ENCODE measurements around the gene MSRB1.
"Not testable (repeated sequence)": the region's sequence is repeated elsewhere in the genome, so short reads cannot be mapped to it uniquely, and the experiment has no call there.

MSRB1 gene

DNA sequence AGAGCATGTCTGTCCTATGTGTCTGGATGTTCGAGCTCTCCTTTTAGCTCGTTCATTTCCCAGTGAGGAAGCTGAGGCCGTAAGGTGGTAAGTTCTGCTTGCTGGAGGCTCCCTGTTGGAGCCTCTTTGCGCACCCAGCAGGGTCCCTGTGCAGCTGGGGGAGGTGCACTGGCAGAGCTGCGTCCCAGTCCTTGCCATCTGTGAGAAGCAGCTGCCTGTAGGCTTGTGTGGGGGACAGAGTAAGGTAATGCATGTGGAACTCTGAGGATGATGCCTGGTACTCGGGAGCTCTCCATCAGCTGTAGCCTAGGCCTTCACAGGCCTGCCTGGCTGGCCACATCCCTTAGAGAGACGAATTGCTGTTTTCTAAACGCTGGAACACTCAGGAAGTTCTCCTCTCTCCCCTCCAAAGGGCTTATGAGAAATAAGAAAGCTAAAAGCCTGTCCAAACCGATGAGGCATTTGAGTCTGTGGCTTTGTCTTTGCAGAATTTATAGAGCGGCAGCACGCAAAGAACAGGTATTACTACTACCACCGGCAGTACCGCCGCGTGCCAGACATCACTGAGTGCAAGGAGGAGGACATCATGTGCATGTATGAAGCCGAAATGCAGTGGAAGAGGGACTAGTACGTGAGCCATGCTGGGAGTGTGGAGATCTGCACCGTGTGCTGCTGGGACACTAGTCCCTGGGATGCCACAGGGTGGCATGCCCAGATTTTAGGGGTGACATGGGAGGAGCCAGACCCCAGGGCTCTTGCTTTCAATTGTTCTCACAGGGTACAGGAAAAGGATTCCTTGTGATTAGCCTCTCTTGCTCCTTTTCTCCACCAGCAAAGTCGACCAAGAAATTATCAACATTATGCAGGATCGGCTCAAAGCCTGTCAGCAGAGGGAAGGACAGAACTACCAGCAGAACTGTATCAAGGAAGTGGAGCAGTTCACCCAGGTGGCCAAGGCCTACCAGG lies 17.9 kb upstream of the MSRB1 start:
- no peak for DNase-seq

DNA sequence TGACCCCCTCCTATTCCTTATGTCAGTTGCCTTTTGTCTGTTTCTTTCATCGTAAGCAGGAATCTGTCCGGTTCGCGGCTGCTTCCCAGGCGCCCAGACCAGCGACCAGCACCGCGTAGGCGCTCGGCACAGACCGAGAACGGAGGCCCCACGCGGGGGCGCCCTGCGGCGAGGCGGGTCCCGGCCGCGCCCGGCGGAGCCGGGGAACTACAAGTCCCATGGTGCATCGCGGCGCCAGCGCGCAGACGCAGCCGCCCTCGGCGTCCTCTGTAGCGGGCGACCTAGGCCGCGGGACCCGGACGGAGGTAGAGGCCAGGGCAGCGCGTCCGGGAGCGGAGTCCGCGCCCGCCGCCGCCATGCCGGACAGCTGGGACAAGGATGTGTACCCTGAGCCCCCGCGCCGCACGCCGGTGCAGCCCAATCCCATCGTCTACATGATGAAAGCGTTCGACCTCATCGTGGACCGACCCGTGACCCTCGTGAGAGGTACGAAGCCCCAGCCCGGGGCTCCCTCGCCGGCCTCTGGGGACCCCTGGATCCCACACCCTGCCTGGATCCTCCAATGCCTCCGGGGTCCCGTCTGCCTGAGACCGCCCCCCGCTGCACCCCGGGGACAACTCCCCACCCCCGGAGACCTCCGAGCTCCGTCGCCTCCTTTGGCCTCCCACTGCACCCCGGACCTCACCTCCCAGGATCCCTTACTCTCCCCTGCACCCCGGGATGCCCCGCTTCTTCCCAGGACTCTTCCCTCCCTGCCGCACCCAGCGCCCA lies 16.5 kb upstream of the MSRB1 start, which contains the start of gene NDUFB10:
Gene NDUFB10 (plus strand): TSS at position 270 of the 771 bp plus-strand sequence. CDS start 87 bp downstream, at position 357.
- DNase-seq: peak; percentile 96

DNA sequence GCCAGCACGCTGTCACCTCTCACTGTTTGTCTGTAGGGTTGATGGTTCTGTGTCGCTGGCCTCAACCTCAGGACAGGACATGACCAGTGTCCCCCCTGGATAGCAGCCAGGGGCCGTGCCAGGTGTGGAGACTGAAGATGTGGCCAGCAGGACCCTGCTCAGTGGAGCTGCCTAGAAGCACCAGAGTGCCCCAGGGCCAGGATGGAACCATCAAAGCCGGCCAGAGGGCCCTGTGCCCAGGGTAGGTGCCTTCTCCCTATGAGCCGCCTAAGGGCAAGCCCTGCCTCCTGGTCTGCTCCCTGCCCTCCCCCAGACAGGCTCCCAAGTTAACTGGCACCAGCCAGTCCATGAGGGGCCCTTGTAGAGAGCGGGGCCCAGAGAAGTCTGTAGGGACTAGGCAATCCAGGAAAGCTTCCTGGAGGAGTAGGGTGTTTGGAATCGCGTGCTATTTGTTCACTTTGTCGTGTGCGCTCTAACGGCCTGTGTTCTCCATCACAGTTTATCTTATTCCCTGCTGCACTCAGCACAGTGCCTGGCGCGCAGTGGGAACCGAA lies 15.8 kb upstream of the MSRB1 start:
- DNase-seq: no peak

DNA sequence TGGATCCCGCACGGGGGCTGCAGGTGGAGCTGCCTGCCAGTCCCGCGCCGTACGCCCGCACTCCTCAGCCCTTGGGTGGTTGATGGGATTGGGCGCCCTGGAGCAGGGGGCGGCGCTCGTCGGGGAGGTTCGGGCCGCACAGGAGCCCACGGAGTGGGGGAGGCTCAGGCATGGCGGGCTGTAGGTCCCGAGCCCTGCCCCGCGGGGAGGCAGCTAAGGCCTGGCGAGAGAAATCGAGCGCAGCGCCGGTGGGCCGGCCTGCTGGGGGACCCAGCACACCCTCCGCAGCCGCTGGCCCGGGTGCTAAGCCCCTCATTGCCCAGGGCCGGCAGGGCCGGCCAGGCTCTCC lies 15.1 kb upstream of the MSRB1 start:
- not testable (repeated sequence) for DNase-seq

DNA sequence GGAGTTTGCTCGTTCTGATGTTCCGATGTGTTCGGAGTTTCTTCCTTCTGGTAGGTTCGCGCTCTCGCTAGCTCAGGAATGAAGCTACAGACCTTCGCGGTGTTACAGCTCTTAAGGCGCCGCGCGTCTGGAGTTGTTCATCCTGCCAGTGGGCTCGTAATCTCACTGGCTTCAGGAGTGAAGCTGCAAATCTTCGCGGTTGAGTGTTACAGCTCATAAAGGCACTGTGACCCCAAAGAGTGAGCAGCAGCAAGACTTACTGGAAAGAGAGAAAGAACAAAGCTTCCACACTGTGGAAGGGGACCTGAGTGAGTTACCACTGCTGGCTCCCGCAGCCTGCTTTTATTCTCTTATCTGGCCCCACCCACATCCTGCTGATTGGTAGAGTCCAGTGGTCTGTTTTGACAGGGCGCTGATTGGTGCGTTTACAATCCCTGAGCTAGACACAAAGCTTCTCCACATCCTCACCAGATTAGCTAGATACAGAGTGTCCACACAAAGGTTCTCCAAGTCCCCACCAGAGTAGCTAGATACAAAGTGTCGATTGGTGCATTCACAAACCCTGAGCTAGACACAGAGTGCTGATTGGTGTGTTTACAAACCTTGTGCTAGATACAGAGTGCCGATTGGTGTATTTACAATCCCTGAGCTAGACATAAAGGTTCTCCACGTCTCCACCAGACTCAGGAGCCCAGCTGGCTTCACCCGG lies 14.6 kb upstream of the MSRB1 start:
- not testable (repeated sequence) for DNase-seq

DNA sequence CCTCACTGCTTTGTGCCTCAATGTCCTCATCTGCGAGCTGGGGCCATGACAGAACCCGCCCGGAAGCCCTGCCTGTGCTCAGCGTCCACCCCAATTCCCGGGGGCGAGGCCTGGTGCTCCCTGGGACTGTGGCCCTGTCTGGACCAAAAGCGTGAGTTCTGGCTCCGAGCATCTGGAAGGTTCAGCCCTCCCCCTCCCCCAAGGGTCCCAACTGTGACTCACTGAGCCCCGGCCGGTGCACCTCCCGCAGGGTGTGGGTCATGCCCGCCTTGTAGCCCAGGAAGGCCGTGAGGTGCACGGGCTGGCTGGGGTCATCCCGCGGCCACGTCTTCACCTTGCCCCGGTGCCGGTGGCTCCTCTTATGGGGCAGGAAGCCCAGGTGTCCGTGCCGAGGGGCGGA lies 10.7 kb upstream of the MSRB1 start:
- DNase-seq: no peak

DNA sequence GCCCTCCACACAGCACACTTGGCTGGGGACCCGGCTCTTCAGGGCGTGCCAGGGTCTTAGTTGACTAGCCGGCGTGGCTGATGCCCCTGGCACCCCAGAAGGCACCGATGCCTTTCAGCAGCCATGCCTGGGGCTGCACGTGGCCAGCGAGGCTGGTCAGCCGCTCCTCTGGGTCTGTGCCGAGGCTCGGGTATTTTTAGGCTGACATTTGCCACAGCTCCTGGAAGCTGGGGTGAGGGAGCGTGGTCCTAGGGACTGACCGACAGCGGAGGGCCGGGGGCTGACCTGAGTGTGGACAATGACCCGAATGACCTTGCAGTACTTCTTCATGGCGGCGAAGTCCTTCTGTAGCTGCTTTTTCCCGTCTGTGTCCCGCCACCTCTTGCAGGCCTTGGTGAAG lies 7.6 kb upstream of the MSRB1 start:
- DNase-seq: peak; percentile 49

DNA sequence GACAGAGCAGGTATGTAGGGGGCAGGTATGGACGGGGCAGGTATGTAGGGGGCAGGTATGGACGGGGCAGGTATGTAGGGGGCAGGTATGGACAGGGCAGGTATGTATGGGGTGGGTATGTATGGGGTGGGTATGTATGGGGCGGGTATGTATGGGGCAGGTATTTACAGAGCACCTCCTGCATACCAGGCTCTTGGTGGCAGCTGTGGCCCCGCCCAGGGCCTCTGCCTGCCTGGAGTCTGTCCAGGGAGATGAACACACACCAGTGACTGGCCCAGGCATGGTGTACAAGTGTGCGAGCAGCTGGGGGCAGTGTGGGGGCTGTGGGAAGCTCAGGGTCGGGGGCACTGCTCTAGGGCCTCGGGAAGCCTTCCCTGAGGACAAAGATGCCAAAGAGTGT lies 7.0 kb upstream of the MSRB1 start:
- peak; percentile 46 for DNase-seq

DNA sequence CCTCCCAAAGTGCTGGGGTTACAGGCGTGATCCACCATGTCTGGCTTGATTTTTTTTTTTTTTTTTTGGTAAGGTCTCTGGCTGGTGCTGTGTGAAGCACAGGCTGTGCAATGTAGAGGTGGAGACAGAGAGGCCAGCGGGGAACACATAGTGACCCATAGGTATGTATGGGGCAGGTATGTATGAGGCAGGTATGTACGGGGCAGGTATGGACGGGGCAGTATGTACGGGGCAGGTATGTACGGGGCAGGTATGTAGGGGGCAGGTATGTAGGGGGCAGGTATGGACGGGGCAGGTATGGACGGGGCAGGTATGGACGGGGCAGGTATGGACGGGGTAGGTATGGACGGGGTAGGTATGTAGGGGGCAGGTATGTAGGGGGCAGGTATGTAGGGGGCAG lies 6.5 kb upstream of the MSRB1 start:
- DNase-seq: no peak

DNA sequence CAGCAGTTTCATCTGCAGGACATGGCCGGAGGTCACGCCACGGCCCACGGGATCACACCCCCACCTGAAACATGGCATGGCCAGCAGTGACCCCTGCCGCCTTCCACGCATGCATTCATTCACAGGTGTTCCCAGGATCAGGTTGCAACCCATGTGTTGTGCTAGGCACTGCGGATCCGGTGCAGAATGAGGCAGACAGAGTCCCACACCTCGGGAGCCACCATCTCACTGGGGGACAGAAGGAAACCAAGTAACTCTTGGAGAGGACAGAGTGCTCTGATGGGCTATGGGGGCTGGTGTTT lies 4.3 kb upstream of the MSRB1 start:
- DNase-seq: no peak

DNA sequence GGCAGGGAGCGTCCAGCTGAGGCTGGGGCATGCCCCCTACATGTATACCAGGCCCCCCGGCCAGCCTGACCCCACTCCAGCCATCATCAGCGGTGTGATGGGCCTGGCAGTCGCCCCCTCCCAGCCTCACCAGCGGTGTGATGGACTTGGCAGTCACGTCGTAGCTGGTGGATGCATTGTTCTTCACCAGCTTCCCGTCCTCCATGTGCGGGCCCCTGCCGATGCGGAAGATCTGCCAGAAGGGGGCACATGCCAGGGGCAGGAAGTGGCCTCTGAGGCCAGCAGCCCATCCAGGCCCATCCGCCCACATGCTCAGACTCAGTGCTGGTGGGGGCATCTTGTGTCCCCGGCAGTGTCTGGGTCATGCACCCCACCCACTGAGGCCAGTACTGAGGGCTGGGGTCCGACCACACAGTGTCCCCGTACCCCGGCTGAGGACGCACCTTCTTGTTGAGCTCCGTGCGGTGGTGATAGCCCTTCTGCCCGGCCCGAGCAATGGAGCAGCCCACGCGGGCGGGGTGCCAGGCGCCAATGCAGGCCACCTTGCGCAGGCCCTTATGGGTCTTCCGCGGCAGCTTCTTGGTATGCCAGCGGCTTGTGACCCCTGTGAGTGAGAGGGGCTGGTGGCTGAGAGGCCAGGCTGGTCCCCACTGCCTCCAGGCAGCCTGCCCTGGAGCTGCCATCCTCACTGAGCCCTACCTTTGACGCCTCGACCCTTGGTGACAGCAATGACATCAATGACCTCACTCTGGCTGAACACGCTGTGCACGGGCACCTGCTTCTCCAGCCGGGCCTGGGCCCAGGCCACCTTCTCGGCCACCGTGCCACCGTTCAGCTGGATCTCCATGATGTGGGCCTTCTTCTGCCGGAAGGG lies 3.7 kb upstream of the MSRB1 start:
- peak; percentile 50 for DNase-seq

DNA sequence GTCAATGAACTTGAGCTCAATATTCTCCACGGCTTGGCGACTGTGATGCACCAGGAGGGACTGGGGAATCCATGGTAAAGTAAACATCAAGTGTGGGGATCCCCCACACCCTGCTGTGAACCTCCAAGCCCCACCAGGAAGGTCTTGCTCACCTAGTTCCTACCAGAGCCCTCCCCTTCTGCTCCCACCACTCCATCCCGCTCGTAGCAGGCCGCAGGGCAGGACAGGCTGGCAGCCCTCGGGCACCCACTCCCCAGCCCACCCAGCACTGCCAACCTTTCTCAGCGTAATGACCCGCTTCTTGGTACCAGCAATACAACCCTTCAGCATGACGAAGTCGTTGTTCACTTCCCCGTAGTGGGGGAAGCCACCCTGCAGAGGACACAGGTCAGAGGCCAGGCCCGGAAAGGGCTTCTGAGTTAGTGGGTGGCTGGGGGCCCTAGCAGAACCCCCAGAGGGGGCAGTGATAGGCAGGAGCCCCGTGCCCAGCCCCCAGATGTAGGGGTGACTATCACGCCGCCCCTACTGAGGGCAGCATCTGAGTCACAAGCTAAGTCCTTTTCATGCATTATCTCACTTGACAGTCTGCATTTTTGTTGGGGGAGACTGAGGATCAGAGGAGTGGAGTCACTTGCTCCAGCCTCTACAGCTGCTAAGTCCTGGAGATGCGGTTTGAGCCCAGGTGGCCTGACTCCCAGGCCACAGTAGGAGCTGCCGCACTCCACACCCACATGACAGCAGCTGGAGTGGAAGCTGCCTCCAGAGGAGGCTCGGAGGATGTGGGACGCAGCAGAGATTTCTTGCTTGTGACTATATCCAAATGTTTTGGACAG lies 2.8 kb upstream of the MSRB1 start:
- DNase-seq: peak; percentile 47

DNA sequence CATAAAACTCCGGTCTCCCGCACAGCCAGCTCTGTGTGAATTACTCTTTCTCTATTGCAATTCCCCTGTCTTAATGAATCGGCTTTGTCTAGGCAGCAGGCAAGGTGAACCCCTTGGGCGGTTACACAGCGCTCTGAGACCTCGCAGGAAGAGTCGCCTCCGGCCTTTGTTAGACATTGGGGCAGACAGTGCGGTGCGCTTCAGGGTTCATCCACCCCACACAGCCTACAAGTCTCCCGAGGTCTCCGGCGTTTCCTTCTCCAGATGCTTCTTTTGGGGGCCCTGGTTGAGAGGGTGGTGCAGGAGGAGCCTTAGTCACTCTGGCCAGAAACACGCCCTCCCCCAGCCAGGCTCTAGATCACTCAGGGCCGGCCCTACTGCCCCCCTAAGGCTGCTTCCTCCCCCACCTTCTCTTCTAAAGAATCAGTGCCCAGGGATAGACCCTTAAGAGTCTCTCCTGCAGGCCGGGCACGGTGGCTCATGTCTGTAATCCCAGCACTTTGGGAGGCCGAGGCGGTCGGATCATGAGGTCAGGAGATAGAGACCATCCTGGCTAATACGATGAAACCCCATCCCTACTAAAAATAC lies 1.7 kb upstream of the MSRB1 start:
- no peak for DNase-seq

DNA sequence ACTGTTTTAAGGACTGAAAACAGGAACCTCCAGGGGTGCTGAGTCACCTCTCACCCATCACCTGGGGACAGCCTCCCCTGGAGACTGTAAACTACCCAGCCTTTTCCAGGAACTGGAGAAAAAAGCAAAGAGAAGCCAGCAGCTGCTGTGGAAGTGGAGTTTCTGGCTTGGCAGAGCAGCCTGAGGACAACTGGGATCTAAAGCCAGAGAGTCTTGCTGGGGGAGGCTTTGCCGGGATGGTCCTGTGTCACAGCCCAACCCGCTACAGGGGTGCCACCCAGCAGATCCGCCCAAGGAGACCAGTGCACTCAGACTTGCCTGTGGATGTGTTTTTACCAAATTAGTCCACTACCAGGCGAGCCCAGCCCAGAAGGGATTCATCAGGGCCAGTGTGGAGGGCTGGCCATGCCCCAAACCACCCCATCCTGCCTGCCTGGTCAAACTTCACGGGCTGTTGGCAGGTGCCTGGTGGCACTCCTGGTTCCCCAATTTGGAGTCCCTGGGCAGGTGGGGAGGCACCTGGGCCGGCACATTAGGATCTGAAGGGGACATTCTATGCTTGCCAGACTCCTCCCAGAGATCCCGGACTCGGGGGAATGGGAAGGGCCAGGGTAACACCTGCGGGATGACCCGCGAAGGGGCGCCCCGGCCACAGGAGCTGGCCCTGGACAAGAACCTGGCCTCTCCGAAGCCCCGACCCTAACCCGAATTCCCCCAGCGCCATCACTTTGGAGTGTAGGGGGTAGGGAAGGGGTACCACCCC lies 771 bp downstream of the MSRB1 start:
- DNase-seq: no peak

DNA sequence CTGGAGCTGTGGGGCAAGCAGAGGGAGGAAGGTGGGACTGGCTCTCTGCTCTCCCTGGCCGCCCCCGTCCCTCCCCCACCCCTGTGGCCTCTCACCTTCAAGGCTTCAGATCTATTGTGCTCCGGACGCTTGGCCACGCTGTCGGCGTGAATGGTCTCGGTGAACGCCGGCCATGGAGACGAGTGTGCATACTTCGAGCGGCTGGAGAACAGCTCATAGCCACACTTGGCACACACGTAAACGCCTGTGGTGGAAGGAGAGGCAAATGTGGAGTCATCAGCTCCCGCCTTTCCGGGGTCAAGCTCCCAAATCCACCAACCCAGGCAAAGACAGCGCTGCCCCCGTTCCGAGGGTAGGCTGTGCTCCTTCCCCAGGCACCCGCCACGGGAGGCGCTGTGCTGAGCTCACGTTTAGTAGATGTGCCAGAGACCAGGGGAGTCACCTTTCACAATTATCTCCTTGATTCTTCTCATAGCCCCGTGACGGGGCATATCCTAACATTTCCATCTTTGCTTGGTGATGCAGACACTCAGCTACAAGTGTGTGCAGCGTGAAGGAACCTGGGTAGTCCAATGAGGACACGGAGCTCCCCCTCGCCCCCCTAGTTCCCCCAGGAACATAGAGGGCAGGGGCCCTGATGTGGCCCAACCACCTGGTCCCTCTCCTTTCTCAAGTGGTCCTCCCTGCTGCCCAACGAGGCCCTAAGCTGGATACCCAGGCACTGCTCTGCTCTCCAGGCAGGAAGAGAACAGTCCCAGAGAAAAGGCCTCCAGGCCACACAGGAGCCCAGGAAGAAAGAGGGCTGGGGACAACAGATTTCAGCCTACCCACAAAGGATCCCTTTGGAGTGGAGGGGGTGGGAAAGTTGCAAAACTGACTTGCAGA lies 1.6 kb downstream of the MSRB1 start:
- DNase-seq: no peak

DNA sequence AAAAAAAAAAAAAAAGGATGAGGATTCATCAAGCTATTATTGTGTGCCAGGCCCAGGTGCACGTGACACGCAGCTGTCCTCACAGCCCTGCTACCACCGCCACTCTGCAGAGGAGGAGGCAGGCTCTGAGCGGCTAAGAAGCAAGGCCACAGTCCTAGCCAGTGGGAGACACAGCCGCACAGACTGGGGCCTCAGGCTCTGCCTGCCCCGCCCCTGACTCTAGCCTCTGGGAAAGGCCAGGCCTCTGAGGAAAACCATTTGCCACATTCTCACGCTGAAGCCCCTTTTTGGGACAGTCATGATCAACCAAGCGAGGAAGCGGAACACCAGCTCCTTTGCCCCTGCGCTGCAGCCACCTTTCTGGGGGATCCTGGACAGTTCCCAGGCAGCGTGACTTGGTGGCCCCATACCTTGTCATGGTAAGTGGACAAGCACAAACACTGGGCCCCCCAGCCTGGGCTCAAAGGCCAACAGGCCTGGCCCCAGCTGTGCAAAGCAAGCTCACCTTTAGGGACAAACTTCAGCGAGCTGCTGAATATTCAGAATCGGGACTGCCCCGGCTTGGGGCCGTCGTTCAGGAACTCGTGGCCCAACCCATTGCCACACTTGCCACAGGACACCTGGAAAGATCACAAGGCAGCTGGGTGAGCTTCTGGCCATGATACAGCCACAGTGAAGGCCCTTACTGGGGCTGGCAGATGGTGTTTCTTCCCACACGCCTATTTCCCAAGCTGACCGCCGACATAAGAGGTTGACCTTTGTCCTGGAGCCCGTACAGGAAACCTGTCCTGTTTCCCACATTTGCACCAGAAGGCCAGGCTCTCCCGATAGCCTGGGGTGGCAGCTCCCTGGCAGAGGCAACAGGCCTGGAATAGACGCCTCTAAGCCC lies 2.5 kb downstream of the MSRB1 start:
- peak; percentile 45 for DNase-seq

DNA sequence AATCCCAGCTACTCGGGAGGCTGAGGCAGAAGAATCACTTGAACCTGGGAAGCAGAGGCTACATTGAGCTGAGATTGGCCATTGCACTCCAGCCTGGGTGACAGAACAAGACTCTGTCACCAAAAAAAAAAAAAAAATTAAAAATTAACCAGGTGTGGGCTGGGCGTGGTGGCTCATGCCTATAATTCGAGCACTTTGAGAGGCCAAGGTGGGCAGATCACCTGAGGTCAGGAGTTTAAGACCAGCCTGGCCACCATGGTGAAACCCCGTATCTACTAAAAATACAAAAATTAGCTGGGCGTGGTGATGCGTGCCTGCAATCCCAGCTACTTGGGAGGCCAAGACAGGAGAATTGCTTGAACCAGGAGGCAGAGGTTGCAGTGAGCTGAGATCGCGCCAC lies 3.2 kb downstream of the MSRB1 start:
- DNase-seq: not testable (repeated sequence)

DNA sequence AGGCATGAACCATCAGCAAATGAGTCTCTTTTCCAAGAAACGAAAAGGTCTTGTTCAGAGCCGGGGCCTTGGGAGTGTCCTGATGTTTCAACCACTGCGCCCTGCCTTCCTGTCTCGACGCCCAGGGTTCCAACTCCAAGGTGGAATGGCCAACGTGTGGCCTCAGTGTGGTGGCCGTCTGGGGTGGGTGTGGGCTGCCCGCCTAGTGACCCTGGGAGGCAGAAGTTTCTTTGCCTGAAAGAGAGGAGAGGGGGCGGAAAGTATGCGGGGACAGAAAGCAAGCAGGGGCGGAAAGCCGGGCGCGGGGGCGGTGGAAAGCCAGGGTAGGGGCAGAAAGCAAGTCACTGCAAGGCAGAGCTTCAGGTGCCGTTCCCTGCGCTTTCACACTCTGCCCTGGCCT lies 4.1 kb downstream of the MSRB1 start:
- DNase-seq: no peak
